Neural cell (in vitro differentiated cells): ENCODE data around the gene CBFA2T3. TPM values are rescaled to one million over a fixed set of nuclear protein-coding genes. Genes with fewer than 3 reads are reported as not detected.

Experiments used
- H2AFZ ChIP-seq: fragments of 200-600, 300-800 bp; sonication (generic), shearing (Covaris generic); 2 replicates; pipeline ENCODE4 v1.6.0; 2014; ENCODE audit warnings: low read depth, mild to moderate bottlenecking, antibody characterized with exemption, low read length, moderate library complexity
- H3F3A ChIP-seq: fragments of 200-600 bp; shearing (Covaris generic); 2 replicates; pipeline ENCODE4 v1.6.1; 2016; ENCODE audit warnings: mild to moderate bottlenecking, moderate library complexity, mixed read lengths, antibody characterized with exemption, low read length; ENCODE audit not compliant: insufficient read depth, poor library complexity, severe bottlenecking
- H3K27ac ChIP-seq: fragments of 200-600, 300-800 bp; sonication (generic), shearing (Covaris generic); 2 replicates; pipeline ENCODE4 v1.5.1; 2014; ENCODE audit warnings: mild to moderate bottlenecking, low read length, moderate library complexity
- H3K27me3 ChIP-seq: fragments of 300-800, 200-600 bp; sonication (generic), shearing (Covaris generic); 2 replicates; pipeline ENCODE4 v1.6.0; 2014; ENCODE audit warnings: mild to moderate bottlenecking, low read depth, low read length, moderate library complexity; ENCODE audit not compliant: insufficient read depth
- H3K36me3 ChIP-seq: fragments of 300-800, 200-600 bp; sonication (generic), shearing (Covaris generic); 2 replicates; pipeline ENCODE4 v1.5.1; 2014; ENCODE audit warnings: mild to moderate bottlenecking, antibody characterized with exemption, low read length, moderate library complexity; ENCODE audit not compliant: insufficient read depth
- H3K4me2 ChIP-seq: fragments of 300-800, 200-600 bp; sonication (generic), shearing (Covaris generic); 2 replicates; pipeline ENCODE4 v1.6.0; 2014; ENCODE audit warnings: mild to moderate bottlenecking, low read length
- H3K4me3 ChIP-seq: fragments of 300-800, 200-600 bp; sonication (generic), shearing (Covaris generic); 2 replicates; pipeline ENCODE4 v1.5.1; 2014; ENCODE audit warnings: mild to moderate bottlenecking, low read length, moderate library complexity
- H3K79me2 ChIP-seq: fragments of 200-600 bp; shearing (Covaris generic); replicated peaks from 2 replicates; pipeline ENCODE4 v1.6.0; 2014; ENCODE audit warnings: mild to moderate bottlenecking, low read length, moderate library complexity; ENCODE audit not compliant: insufficient read depth
- H3K9ac ChIP-seq: fragments of 300-800, 200-600 bp; sonication (generic), shearing (Covaris generic); 2 replicates; pipeline ENCODE4 v1.6.1; 2016; ENCODE audit warnings: mild to moderate bottlenecking, low read length, mixed read lengths
- H3K9me2 ChIP-seq: fragments of 200-600 bp; shearing (Covaris generic); 2 replicates; pipeline ENCODE4 v1.6.1; 2016; ENCODE audit warnings: mild to moderate bottlenecking, low read length, mixed read lengths; ENCODE audit not compliant: insufficient read depth
- H3K9me3 ChIP-seq: fragments of 200-600, 300-800 bp; sonication (generic), shearing (Covaris generic); 2 replicates; pipeline ENCODE4 v1.6.1; 2016; ENCODE audit warnings: mild to moderate bottlenecking, mixed run types, low read length, moderate library complexity, mixed read lengths
- H4K20me1 ChIP-seq: fragments of 200-600 bp; shearing (Covaris generic); 2 replicates; pipeline ENCODE4 v1.6.1; 2016; ENCODE audit warnings: mild to moderate bottlenecking, mixed run types; ENCODE audit not compliant: insufficient read depth
- EP300 ChIP-seq: fragments of 450-650 bp; conservative IDR thresholded peaks from 2 replicates; pipeline ENCODE4 v1.6.1; 2014; ENCODE audit warnings: antibody characterized with exemption, mild to moderate bottlenecking, moderate library complexity; ENCODE audit not compliant: poor library complexity, severe bottlenecking
- EZH2 ChIP-seq: fragments of 200-600, 300-800 bp; shearing (Covaris generic), sonication (generic); IDR thresholded peaks from 2 replicates; pipeline ENCODE4 v1.6.1; 2014; ENCODE audit warnings: antibody characterized with exemption, low read length, borderline replicate concordance, mild to moderate bottlenecking; ENCODE audit not compliant: insufficient read depth, poor library complexity, severe bottlenecking
- MXI1 ChIP-seq: fragments of 450-650 bp; conservative IDR thresholded peaks from 2 replicates; pipeline ENCODE4 v1.6.1; 2014; ENCODE audit warnings: antibody characterized with exemption, mild to moderate bottlenecking; ENCODE audit not compliant: poor library complexity, severe bottlenecking
- POLR2AphosphoS5 ChIP-seq: IDR thresholded peaks from 2 replicates; pipeline ENCODE4 v1.6.1; 2012
- RAD21 ChIP-seq: fragments of 450-650 bp; conservative IDR thresholded peaks from 2 replicates; pipeline ENCODE4 v1.6.1; 2014; ENCODE audit warnings: antibody characterized with exemption, mild to moderate bottlenecking, moderate library complexity
- SMC3 ChIP-seq: fragments of 450-650 bp; conservative IDR thresholded peaks from 2 replicates; pipeline ENCODE4 v1.6.1; 2014; ENCODE audit warnings: antibody characterized with exemption, mild to moderate bottlenecking, moderate library complexity; ENCODE audit not compliant: poor library complexity
- TAF1 ChIP-seq: IDR thresholded peaks from 2 replicates; pipeline ENCODE4 v1.6.1; 2012; ENCODE audit warnings: low read depth
- polyA plus RNA-seq: library from polyadenylated mRNA; depleted of rRNA; stranded (reverse); fragments of >200 nt; gene quantifications from 2 replicates; pipeline ENCODE4 v1.2.3, GENCODE V29; 2014
- TF ChIP-seq, protein P1 (sequence below): IDR thresholded peaks from 2 replicates; pipeline ENCODE4 v1.6.1; 2012; ENCODE audit warnings: borderline replicate concordance
- TF ChIP-seq, protein P2 (sequence below): fragments of 450-650 bp; IDR thresholded peaks from 2 replicates; pipeline ENCODE4 v1.5.1; 2014; ENCODE audit warnings: antibody characterized with exemption, mild to moderate bottlenecking, moderate library complexity; ENCODE audit not compliant: poor library complexity, severe bottlenecking

CBFA2T3 gene
- polyA plus RNA-seq, 1 donor from 2014 or later = 2.1 TPM

DNA sequence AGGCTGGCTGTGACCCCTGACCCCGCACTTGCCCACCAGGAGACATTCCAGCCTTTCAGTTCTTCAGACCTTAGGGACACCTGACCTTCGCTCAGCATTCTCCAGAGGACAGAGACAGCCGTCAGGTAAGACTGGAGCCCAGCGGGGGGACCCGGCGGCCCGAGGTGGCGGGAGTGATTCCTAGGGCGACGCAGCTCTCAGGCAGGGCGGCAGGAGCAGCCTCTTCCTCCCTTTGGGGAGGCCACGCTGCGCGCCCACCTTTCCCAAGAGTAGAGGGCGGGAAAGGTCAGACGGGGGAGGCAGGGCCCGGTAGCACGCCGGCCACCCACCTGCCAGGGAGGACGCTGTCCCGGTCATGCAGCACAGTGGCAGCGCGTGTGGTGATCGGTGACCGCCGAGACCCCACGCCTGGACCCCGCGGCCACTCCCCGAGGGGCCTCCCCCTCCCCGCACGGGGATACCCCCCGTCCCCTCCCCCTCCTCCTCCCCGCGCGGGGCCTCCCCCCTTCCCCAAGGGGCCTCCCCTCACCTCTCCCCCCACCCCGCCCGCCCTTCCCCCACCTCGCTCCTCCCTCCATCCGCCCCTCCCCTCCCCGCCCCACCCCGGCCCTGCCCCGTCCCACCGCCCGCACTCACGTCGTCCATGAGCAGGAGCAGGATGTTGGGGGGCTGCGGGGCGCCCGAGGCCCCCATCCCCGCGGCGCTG is 120.7 kb downstream of the CBFA2T3 start:
- peak overlapping the region; percentile 82 for H3K4me3 ChIP-seq
- H3K27ac ChIP-seq = no peak overlapping the region
- H2AFZ ChIP-seq = no peak overlapping the region
- no peaks in the 10 kb centered on the region for H3K36me3 ChIP-seq
- no peak for TF ChIP-seq TAF1
- TF ChIP-seq, protein P1, sequence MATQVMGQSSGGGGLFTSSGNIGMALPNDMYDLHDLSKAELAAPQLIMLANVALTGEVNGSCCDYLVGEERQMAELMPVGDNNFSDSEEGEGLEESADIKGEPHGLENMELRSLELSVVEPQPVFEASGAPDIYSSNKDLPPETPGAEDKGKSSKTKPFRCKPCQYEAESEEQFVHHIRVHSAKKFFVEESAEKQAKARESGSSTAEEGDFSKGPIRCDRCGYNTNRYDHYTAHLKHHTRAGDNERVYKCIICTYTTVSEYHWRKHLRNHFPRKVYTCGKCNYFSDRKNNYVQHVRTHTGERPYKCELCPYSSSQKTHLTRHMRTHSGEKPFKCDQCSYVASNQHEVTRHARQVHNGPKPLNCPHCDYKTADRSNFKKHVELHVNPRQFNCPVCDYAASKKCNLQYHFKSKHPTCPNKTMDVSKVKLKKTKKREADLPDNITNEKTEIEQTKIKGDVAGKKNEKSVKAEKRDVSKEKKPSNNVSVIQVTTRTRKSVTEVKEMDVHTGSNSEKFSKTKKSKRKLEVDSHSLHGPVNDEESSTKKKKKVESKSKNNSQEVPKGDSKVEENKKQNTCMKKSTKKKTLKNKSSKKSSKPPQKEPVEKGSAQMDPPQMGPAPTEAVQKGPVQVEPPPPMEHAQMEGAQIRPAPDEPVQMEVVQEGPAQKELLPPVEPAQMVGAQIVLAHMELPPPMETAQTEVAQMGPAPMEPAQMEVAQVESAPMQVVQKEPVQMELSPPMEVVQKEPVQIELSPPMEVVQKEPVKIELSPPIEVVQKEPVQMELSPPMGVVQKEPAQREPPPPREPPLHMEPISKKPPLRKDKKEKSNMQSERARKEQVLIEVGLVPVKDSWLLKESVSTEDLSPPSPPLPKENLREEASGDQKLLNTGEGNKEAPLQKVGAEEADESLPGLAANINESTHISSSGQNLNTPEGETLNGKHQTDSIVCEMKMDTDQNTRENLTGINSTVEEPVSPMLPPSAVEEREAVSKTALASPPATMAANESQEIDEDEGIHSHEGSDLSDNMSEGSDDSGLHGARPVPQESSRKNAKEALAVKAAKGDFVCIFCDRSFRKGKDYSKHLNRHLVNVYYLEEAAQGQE = no peak
- TF ChIP-seq RAD21 = no peak
- TF ChIP-seq EZH2 = no peak
- TF ChIP-seq MXI1 = no peak
- TF ChIP-seq, protein P2, sequence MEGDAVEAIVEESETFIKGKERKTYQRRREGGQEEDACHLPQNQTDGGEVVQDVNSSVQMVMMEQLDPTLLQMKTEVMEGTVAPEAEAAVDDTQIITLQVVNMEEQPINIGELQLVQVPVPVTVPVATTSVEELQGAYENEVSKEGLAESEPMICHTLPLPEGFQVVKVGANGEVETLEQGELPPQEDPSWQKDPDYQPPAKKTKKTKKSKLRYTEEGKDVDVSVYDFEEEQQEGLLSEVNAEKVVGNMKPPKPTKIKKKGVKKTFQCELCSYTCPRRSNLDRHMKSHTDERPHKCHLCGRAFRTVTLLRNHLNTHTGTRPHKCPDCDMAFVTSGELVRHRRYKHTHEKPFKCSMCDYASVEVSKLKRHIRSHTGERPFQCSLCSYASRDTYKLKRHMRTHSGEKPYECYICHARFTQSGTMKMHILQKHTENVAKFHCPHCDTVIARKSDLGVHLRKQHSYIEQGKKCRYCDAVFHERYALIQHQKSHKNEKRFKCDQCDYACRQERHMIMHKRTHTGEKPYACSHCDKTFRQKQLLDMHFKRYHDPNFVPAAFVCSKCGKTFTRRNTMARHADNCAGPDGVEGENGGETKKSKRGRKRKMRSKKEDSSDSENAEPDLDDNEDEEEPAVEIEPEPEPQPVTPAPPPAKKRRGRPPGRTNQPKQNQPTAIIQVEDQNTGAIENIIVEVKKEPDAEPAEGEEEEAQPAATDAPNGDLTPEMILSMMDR = no peak
- TF ChIP-seq POLR2AphosphoS5 = no peak
- H3K27me3 ChIP-seq = no peaks in the 10 kb centered on the region
- no peaks in the 10 kb centered on the region for H3K9me3 ChIP-seq
- no peaks in the 10 kb centered on the region for H3K79me2 ChIP-seq
- H3F3A ChIP-seq = no peaks in the 10 kb centered on the region
- H3K4me2 ChIP-seq = peak overlapping the region; percentile 42
- H4K20me1 ChIP-seq = no peaks in the 10 kb centered on the region
- H3K9ac ChIP-seq = peak overlapping the region; percentile 74
- no peaks in the 10 kb centered on the region for H3K9me2 ChIP-seq

DNA sequence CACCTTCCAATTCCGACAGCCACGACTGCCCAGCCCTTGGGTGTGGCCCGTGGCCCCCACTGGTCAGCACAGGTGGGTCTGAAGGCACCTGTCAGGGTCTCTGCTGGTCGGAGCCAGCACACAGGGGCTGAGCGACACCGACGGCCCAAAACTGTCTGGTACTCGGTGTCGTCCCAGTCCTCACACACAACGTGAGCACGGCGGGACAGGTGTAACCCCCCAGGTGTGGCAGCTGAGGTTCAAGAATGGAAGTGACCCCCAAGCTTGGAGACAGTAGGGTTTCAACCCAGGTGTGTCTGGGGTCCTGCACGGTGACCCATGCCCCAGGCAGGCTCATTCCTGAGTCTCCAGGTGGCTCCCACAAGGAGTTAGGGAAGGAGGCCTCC is 121.3 kb downstream of the CBFA2T3 start:
- H3K9ac ChIP-seq = peak overlapping the region; percentile 56
- peak overlapping the region; percentile 42 for H3K4me2 ChIP-seq
- TF ChIP-seq, protein P2 = no peak
- TF ChIP-seq MXI1 = no peak
- no peak for TF ChIP-seq SMC3
- no peak for TF ChIP-seq EZH2
- TF ChIP-seq RAD21 = no peak
- TF ChIP-seq, protein P1 = no peak
- no peak for TF ChIP-seq EP300
- no peak for TF ChIP-seq POLR2AphosphoS5
- no peak for TF ChIP-seq TAF1
- peak overlapping the region; percentile 82 for H3K4me3 ChIP-seq
- no peaks in the 10 kb centered on the region for H3K36me3 ChIP-seq
- H4K20me1 ChIP-seq = no peaks in the 10 kb centered on the region
- no peaks in the 10 kb centered on the region for H3K9me2 ChIP-seq
- H3K79me2 ChIP-seq = no peaks in the 10 kb centered on the region
- no peaks in the 10 kb centered on the region for H3K9me3 ChIP-seq
- no peaks in the 10 kb centered on the region for H3F3A ChIP-seq
- H3K27me3 ChIP-seq = no peaks in the 10 kb centered on the region
- H2AFZ ChIP-seq = no peak overlapping the region
- no peak overlapping the region for H3K27ac ChIP-seq
